HL-60/S4 treated with retinoic acid at 250 ng/mL for 4 days and 3 days (cell line): ENCODE results near the gene PDGFA.

Experiments
- in situ Hi-C: fragments of 300-500 bp; cut with MboI; formaldehyde crosslinking; loops from 2 replicates; pipeline ENCODE4 v1.7.0; 2022; ENCODE audit warnings: low sequenced_read_pairs

PDGFA gene

DNA sequence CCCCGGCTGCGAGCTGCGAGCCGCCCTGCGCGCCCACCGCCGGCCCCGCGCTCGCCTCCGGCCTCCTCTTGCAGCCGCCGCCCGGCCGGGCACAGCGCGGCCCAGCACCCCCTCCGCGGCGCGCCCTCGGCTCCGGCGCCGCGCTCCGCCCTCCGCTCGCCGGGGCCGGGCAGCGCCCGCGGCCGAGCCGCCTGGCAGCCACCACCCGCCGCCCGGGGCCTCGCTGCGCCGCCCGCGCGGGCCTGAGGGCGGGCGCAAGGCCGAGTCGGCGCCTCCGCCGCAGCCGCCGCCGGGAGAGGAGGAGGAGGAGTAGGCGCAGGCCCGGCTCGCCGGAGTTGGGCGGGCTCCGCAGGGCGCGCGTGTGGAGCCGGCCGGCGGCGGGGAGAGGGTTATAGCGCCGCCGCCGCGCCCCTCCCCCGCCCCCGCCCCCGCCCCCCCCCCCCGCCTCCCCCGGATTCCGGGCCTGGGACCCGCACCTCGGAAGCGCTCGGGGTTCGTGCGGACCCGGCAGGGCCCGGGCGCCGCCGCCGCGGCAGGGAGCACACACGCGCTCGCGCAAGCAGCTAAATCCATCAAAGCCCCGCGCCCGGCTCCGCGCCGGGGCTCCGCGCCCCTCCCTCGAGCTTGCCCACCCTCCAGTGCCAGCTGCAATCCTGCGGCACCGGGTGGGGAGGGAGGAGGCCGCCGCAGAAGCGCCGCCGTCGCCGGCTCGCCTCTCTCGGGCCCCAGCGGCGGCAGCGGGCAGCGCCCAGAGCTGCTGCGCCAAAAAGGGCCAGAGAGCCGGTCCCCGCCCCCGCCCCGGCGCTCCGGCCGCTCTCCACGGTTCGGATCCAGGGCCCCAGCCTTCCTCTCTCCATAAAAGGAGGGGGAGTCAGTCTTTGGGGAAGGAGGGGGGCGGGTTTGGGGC lies at the start of gene PDGFA:
Gene PDGFA (minus strand): TSS at position 363 of the 907 bp plus-strand sequence. CDS start 845 bp downstream, outside the sequence.
- in situ Hi-C loops: no loop called here

- in situ Hi-C loops: no loop called here
Measured at GRCh38 chr7:568031-568951, 48.6 kb upstream of the PDGFA start.

DNA sequence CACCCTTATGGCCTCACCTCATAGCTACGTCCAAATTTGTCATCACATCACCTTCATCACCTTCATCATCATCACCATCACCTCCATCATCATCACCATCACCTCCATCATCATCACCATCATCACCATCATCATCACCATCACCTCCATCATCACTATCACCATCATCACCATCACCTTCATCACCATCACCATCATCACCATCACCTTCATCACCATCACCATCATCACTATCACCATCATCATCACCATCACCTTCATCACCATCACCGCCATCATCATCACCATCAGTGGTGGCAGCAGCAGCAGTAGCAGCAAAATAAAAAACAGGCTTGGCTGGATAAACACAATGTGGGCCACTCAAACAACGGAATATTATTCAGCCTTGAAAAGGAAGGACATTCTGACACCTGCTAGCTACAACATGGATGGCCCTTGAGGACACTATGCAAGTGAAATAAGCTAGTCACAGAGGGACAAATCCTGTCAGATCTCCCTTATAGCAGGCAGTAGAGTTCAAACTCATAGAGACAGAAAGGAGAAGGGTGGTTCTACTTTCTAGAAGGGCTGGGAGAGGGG lies 47.7 kb upstream of the PDGFA start:
- in situ Hi-C loops: no loop called here

- in situ Hi-C loops: no loop called here
Measured at GRCh38 chr7:566100-566499, 46.5 kb upstream of the PDGFA start.

- in situ Hi-C loops: no loop called here
Measured at GRCh38 chr7:564176-564865, 44.7 kb upstream of the PDGFA start.

DNA sequence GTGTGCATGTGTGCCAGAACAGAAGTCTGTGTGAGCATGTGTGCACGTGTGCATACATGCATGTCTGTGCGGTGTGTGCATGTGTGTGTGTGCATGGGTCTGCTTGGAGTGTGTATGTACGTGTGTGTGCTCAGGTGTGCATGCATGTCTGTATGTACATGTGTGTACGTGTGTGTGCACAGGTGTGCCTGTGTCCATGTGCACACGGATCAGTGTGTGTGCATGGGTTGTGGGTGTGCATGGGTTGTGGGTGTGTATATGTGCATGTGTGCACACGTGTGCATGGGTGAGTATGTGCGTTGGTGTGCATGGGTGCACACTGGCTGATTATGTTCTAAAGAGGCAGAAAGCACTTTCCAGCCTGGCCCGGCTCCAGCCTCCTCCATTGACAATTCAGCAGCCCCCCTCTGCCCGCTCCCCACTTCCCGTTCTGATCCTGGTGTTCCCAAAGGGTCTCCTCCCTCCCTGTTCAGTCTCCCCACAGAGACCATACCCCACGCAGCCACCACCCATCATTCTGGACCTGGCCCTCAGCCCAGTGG lies 44.1 kb upstream of the PDGFA start:
- in situ Hi-C loops: no loop called here

DNA sequence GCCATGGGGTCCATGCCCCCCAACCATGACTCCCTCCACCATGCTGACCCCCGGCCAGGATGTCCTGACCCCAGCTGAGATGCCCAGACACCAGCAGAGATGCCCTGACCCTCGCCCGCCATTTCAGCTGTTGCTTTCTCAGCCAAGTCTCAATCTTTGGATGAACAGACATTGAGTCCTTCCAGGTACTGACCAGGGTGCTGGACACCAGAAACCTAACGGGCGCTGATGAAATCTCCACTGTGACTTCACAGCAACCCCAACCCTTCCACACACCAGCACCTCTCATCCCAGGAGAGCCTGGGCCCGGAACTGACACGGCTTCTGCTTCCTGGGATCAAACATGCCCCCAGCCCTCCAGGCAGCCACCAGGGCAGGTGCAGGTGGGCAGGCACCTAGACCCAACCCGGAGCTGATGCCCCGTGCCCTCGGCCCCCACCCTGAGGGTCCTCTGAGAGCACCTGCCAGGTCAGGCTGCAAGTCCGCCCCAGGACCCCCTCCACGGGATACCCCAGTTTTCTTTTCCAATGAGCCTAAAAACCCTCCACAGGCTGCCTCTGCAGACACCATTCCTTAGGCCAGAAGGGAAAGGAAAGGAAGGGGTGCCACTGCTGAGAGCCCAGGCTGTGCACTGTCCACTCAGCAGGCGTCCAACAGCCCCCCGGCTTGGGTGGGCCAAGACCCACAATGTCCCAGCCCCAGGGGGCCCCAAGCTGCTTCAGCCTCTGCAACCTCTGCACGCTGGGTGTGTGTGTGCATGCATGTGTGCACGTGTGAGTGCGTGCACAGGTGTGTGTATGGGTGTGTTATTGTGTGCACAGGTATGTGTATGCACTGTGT lies 43.4 kb upstream of the PDGFA start:
- in situ Hi-C loops: no loop called here

GRCh38 chr7:562374-562675 lies 42.7 kb upstream of the PDGFA start:
- in situ Hi-C loops: no loop called here

GRCh38 chr7:561631-562373 lies 42.2 kb upstream of the PDGFA start:
- in situ Hi-C loops: no loop called here

GRCh38 chr7:560966-561630 lies 41.5 kb upstream of the PDGFA start:
- in situ Hi-C loops: no loop called here

- in situ Hi-C loops: no loop called here
Measured at GRCh38 chr7:559396-559705, 39.7 kb upstream of the PDGFA start.

GRCh38 chr7:557558-557881 lies 37.9 kb upstream of the PDGFA start:
- in situ Hi-C loops: no loop called here

GRCh38 chr7:556837-557557 lies 37.4 kb upstream of the PDGFA start:
- in situ Hi-C loops: no loop called here

- in situ Hi-C loops: no loop called here
Measured at GRCh38 chr7:556291-556826, 36.7 kb upstream of the PDGFA start.

- in situ Hi-C loops: no loop called here
Measured at GRCh38 chr7:555551-556160, 36.0 kb upstream of the PDGFA start.

DNA sequence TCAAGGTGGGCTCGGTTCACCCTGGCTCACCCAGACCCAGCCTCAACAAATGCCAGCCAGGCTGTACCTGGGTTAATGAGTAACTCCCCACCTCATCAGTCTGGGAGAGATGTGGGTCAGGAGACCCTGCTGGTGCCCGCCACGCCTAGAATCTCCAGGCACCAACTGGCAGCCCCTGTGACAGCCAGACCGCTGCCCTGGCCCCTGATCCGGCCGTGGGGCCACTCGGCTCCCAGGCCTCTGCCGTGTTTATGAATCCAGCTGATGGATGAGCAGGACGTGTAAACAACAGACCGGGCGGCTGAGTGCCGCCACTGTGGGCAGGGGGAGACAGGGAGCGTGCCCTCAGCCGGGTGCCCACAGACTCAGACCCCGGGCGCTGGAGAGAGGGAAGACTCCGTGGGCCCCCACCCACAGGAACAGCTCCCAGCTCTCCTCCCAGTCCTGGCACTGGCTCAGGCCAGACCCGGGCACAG lies 34.0 kb upstream of the PDGFA start:
- in situ Hi-C loops: no loop called here

DNA sequence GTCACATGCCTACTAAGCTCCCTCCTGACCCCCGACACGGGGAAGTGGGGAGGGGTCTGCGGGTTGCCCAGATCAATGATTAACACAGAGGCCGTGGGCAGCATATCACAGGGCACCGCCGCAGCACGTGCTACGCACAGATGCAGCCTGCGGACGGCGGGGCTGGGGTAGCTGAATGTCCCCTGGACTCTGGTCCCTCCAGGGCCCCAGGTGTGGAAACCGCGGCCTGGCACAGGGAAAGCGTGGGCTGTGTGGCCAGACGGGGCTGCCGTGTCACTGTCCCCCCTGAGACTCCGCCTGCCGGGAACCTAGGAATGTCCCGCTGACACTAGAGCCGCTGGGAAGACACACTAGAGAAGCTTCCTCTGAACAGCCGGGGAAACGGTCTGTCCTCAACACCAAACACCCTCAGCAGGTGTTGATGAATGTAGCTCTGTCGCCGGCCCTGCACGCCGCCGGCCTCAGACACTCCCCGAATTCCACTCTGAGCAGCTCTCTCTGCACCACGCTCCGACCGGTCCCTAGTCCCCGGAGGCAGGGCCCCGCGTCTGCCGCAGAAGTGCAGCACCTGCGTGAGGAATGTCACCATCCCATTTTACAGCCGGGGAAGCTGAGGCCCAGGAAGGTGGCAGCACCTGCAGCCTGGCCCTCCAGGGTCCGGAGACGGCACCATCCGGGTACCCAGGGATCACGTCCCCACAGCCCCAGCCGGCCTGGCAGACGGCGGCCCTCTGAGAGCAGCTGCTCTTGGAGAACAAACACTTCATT lies 33.4 kb upstream of the PDGFA start:
- in situ Hi-C loops: no loop called here
